Adrenal gland (tissue), 12 donors: ENCODE measurements around the gene KLHL25. TPM values are rescaled to one million over a fixed set of nuclear protein-coding genes. Genes with fewer than 3 reads are reported as not detected.

Experiments
- DNase-seq, 7 donors: peaks; one replicate each; pipeline ENCODE4 v3.0.0-alpha.2; 2019 to 2020
- H3K27ac ChIP-seq, 5 donors: fragments of 200-600 bp; sonication (generic) in 4 of 5; 1 replicate in 3 of 5; 2 replicates in 2 of 5; pipeline versions ENCODE4 v1.5.1 to v1.8.0; 2016 to 2020; ENCODE audit warnings: mild to moderate bottlenecking in 1 of 5
- H3K27me3 ChIP-seq: fragments of 200-600 bp; 2 replicates; pipeline ENCODE4 v1.8.0; 2021
- H3K36me3 ChIP-seq, 2 donors: fragments of 200-600 bp; replicated peaks in 1 of 2; 1 replicate in 1 of 2; 2 replicates in 1 of 2; pipeline versions ENCODE4 v1.5.1 to v1.8.0; 2018 to 2022
- H3K4me1 ChIP-seq, 2 donors: fragments of 200-600 bp; replicated peaks in 1 of 2; 1 replicate in 1 of 2; 2 replicates in 1 of 2; pipeline versions ENCODE4 v1.5.1 to v1.8.0; 2018 to 2021
- H3K4me3 ChIP-seq, 4 donors: fragments of 200-600 bp; sonication (generic) in 3 of 4; one replicate each; pipeline ENCODE4 v1.5.1; 2016 to 2018
- H3K9me3 ChIP-seq, 3 donors: fragments of 200-600 bp; sonication (generic) in 1 of 3; replicated peaks in 1 of 3; 1 replicate in 2 of 3; 2 replicates in 1 of 3; pipeline versions ENCODE4 v1.5.1 to v1.8.0; 2016 to 2021
- POLR2A ChIP-seq, 2 donors: fragments of 450-650 bp; IDR thresholded peaks; one replicate each; pipeline ENCODE4 v1.6.1; 2017; ENCODE audit warnings: antibody characterized with exemption in 2 of 2, mild to moderate bottlenecking in 2 of 2, moderate library complexity in 1 of 2
- WGBS, 4 donors: extraction: QIAGEN DNeasy Blood & Tissue Kit in 2 of 4; methylation state at CpG; one replicate each; pipeline versions ENCODE4 v1.1.5 to v1.1.7; 2013 to 2017; 5-methylcytosine and 5-hydroxymethylcytosine counted together
- intact Hi-C, 2 donors: fragments of 100-400 bp; cut with DNase I; formaldehyde crosslinking; loops; one replicate each; pipeline versions ENCODE4 v1.14.1 to v1.15.0; 2022 to 2023
- polyA plus RNA-seq, 3 donors: library from polyadenylated mRNA; stranded (reverse); fragments of 200-250 nt in 2 of 3; fragments of 350-450 nt in 1 of 3; fragmentation: Illumina TruSeq in 1 of 3; extraction: RNeasy Lipid Tissue Mini Kit (QIAGEN cat#74804) in 1 of 3; gene quantifications; one replicate each; pipeline ENCODE4 v1.2.3, GENCODE V29; 2013 to 2014
- total RNA-seq, 9 donors: library from RNA; depleted of rRNA in 4 of 9; stranded (reverse); fragments of >200 nt in 4 of 9; fragments of 120-200 nt in 1 of 9; fragmentation: NEBNext Ultra II Directional in 1 of 9; extraction: Animal tissue kit (Norgen Biotek cat#: 25700) in 1 of 9; gene quantifications; one replicate each; pipeline versions ENCODE4 v1.1.0 to v1.2.4, GENCODE V29; 2013 to 2023
- TF ChIP-seq, protein P1 (sequence below), 6 experiments: fragments of 450-650 bp in 4 of 6; fragments of 200-600 bp in 2 of 6; sonication (generic) in 1 of 6; IDR thresholded peaks; 1 replicate in 5 of 6; 2 replicates in 1 of 6; pipeline versions ENCODE4 v1.5.1 to v1.8.0; 2016 to 2021; ENCODE audit warnings: antibody characterized with exemption in 6 of 6, mild to moderate bottlenecking in 2 of 6, moderate library complexity in 1 of 6
- donor health status: healthy with polysubstance abuse.
- donor health status: Bipolar disorder and iron deficiency.
- donor health status: DM: yes; HTN: yes; CAD: no.
- donor health status: DM: no; HTN: no; CAD: no.
- donor health status: DM: no; HTN: no; CAD: no.
- donor health status: DM: yes; HTN: yes; CAD: no.

The KLHL25 gene
- total and polyA plus RNA-seq, 12 donors, result 1.4 to 6.2 (median 4.1) TPM

GRCh38 chr15:85737061-85737460 is 57.7 kb downstream of the KLHL25 start:
- intact Hi-C loops, result loop anchor here in 1 of 2 donors (10.0 kb wide), 1 partner anchor 48 kb away; no protein-coding TSS in a partner anchor
- Histone ChIP-seq H3K36me3 (peaks cover 0 to 85% of the 10 kb centered on the region in 2 donors), H3K4me3 (no peak overlapping the region), H3K27me3 (no peaks in the 10 kb centered on the region), H3K27ac (no peak overlapping the region), H3K4me1 (no peaks in the 10 kb centered on the region), H3K9me3 (peaks cover 0 to 3% (median 0%) of the 10 kb centered on the region in 3 donors)
- whole genome bisulfite sequencing, 4 donors, result 92 to 95% (median 93%) methylated on average over 6 of the region's 6 CpGs
- no peak for TF ChIP-seq POLR2A (IDR thresholded peaks at IDR 0.05)
- TF ChIP-seq, protein P1, sequence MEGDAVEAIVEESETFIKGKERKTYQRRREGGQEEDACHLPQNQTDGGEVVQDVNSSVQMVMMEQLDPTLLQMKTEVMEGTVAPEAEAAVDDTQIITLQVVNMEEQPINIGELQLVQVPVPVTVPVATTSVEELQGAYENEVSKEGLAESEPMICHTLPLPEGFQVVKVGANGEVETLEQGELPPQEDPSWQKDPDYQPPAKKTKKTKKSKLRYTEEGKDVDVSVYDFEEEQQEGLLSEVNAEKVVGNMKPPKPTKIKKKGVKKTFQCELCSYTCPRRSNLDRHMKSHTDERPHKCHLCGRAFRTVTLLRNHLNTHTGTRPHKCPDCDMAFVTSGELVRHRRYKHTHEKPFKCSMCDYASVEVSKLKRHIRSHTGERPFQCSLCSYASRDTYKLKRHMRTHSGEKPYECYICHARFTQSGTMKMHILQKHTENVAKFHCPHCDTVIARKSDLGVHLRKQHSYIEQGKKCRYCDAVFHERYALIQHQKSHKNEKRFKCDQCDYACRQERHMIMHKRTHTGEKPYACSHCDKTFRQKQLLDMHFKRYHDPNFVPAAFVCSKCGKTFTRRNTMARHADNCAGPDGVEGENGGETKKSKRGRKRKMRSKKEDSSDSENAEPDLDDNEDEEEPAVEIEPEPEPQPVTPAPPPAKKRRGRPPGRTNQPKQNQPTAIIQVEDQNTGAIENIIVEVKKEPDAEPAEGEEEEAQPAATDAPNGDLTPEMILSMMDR (IDR thresholded peaks at IDR 0.05), result no peak
- no peak for DNase-seq

GRCh38 chr15:85733416-85733815 is 61.3 kb downstream of the KLHL25 start:
- DNase-seq, result no peak
- Histone ChIP-seq H3K9me3 (no peaks in the 10 kb centered on the region), H3K36me3 (peaks cover 0 to 84% of the 10 kb centered on the region in 2 donors), H3K4me1 (no peaks in the 10 kb centered on the region), H3K27ac (no peak overlapping the region), H3K27me3 (no peaks in the 10 kb centered on the region), H3K4me3 (no peak overlapping the region)
- TF ChIP-seq, protein P1 (IDR thresholded peaks at IDR 0.05), result no peak
- TF ChIP-seq POLR2A (IDR thresholded peaks at IDR 0.05), result no peak
- intact Hi-C loops, result loop anchor here (5.0 to 10.0 kb wide), 2 partner anchors 51 to 104 kb away; no protein-coding TSS in a partner anchor

GRCh38 chr15:85730001-85730820 is 64.5 kb downstream of the KLHL25 start:
- Histone ChIP-seq H3K4me3 (no peak overlapping the region), H3K36me3 (peaks cover 0 to 83% of the 10 kb centered on the region in 2 donors), H3K27me3 (no peaks in the 10 kb centered on the region), H3K9me3 (no peaks in the 10 kb centered on the region), H3K4me1 (peaks cover 0 to 2% of the 10 kb centered on the region in 2 donors), H3K27ac (peak overlapping the region in 1 of 5 donors; percentile 43)
- no peak for TF ChIP-seq POLR2A (IDR thresholded peaks at IDR 0.05)
- TF ChIP-seq, protein P1 (IDR thresholded peaks at IDR 0.05), result peak; percentile 60 to 86 (median 76)
- 29 to 35% (median 33%) methylated on average over 5 of the region's 5 CpGs for WGBS, 4 donors
- peak in 2 of 7 donors; percentile 64 to 65 for DNase-seq
- intact Hi-C loops, result loop anchor here (5.0 to 10.0 kb wide), 2 partner anchors 55 to 107 kb away; no protein-coding TSS in a partner anchor

DNA sequence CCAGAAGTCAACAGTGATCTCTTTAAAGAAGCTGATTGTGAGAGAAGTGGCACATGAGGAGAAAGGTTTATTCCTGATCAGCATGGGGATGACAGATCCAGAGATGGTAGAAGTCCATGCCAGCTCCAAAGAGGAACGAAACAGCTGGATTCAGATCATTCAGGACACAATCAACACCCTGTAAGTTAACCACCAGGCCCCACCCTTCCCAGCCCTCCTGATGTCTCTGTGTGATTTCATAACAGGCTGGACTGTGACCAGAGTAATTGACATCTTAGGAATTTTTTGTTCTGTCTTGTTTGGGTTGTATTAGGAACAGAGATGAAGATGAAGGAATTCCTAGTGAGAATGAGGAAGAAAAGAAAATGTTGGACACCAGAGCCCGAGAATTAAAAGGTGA is 67.7 kb downstream of the KLHL25 start:
- H3K9me3 ChIP-seq, result no peaks in the 10 kb centered on the region
- H3K4me3 ChIP-seq, result no peak overlapping the region
- H3K36me3 ChIP-seq, result peaks cover 0 to 82% of the 10 kb centered on the region in 2 donors
- peak overlapping the region in 2 of 5 donors; percentile 63 to 67 for H3K27ac ChIP-seq
- intact Hi-C loops, result loop anchor here (5.0 kb wide), 2 partner anchors 100 to 105 kb away; no protein-coding TSS in a partner anchor
- no peaks in the 10 kb centered on the region for H3K27me3 ChIP-seq
- DNase-seq, result no peak
- 65 to 83% (median 73%) methylated on average over 2 of the region's 2 CpGs for WGBS, 4 donors
- H3K4me1 ChIP-seq, result peaks cover 0 to 16% of the 10 kb centered on the region in 2 donors
- TF ChIP-seq POLR2A (IDR thresholded peaks at IDR 0.05), result no peak
- TF ChIP-seq, protein P1 (IDR thresholded peaks at IDR 0.05), result no peak
